SU-DHL-6 (cell line): ENCODE data around the gene PTGER4.
"Not testable (repeated sequence)": the region's sequence is repeated elsewhere in the genome, so short reads cannot be mapped to it uniquely, and the experiment has no call there.

Experiments
- H2AFZ ChIP-seq: fragments of 200-600 bp; sonication (generic); 2 replicates; pipeline ENCODE4 v1.6.1; 2014; ENCODE audit warnings: low read depth, mild to moderate bottlenecking, moderate library complexity, mixed read lengths, antibody characterized with exemption, low read length; ENCODE audit not compliant: severe bottlenecking
- H3F3A ChIP-seq: fragments of 200-600 bp; shearing (Covaris generic); 2 replicates; pipeline ENCODE4 v1.6.0; 2016; ENCODE audit warnings: antibody characterized with exemption, mild to moderate bottlenecking; ENCODE audit not compliant: insufficient read depth
- H3K27ac ChIP-seq: fragments of 200-600 bp; sonication (generic); 2 replicates; pipeline ENCODE4 v1.5.1; 2016; ENCODE audit warnings: low read depth, mild to moderate bottlenecking, low read length, moderate library complexity, mixed read lengths
- H3K27me3 ChIP-seq: fragments of 200-600 bp; sonication (generic), shearing (Covaris generic); 2 replicates; pipeline ENCODE4 v1.6.0; 2014; ENCODE audit warnings: mild to moderate bottlenecking, low read length
- H3K36me3 ChIP-seq: fragments of 200-600 bp; sonication (generic); 2 replicates; pipeline ENCODE4 v1.6.1; 2014; ENCODE audit warnings: mild to moderate bottlenecking, low read length, mixed read lengths
- H3K4me2 ChIP-seq: fragments of 300-600, 200-600 bp; shearing (Covaris generic), sonication (generic); 2 replicates; pipeline ENCODE4 v1.6.0; 2014; ENCODE audit warnings: low read length, low read depth, mild to moderate bottlenecking; ENCODE audit not compliant: poor library complexity, severe bottlenecking
- H3K4me3 ChIP-seq: fragments of 200-600 bp; sonication (generic); 2 replicates; pipeline ENCODE4 v1.5.1; 2014; ENCODE audit warnings: antibody characterized with exemption, low read length, mild to moderate bottlenecking, mixed read lengths; ENCODE audit not compliant: insufficient read depth, poor library complexity, severe bottlenecking
- H3K79me2 ChIP-seq: fragments of 200-600 bp; sonication (generic); 2 replicates; pipeline ENCODE4 v1.6.1; 2014; ENCODE audit warnings: mild to moderate bottlenecking, low read length, moderate library complexity; ENCODE audit not compliant: insufficient read depth
- H3K9ac ChIP-seq: fragments of 200-600 bp; sonication (generic); 2 replicates; pipeline ENCODE4 v1.7.0; 2014; ENCODE audit warnings: mild to moderate bottlenecking, low read length
- H3K9me2 ChIP-seq: fragments of 200-600 bp; sonication (generic); replicated peaks from 2 replicates; pipeline ENCODE4 v1.6.1; 2014; ENCODE audit warnings: low read length; ENCODE audit not compliant: insufficient read depth
- H3K9me3 ChIP-seq: fragments of 200-600 bp; sonication (generic); 2 replicates; pipeline ENCODE4 v1.6.1; 2014; ENCODE audit warnings: low read length, mixed read lengths; ENCODE audit not compliant: insufficient read depth
- H4K20me1 ChIP-seq: fragments of 200-600 bp; sonication (generic); 2 replicates; pipeline ENCODE4 v1.6.1; 2014; ENCODE audit warnings: low read depth, mild to moderate bottlenecking, antibody characterized with exemption, low read length, moderate library complexity, mixed read lengths
- EZH2phosphoT487 ChIP-seq: fragments of 200-600 bp; sonication (generic), shearing (Covaris generic); conservative IDR thresholded peaks from 2 replicates; pipeline ENCODE4 v1.6.1; 2018; ENCODE audit warnings: mild to moderate bottlenecking, antibody characterized with exemption, low read length, moderate library complexity, mixed read lengths
- TF ChIP-seq, protein P1 (sequence below): fragments of 200-600 bp; sonication (generic); IDR thresholded peaks from one replicate; pipeline ENCODE4 v1.5.1; 2017; ENCODE audit warnings: antibody characterized with exemption, mild to moderate bottlenecking, low read length, moderate library complexity; ENCODE audit not compliant: insufficient read depth, poor library complexity, severe bottlenecking

PTGER4 gene

DNA sequence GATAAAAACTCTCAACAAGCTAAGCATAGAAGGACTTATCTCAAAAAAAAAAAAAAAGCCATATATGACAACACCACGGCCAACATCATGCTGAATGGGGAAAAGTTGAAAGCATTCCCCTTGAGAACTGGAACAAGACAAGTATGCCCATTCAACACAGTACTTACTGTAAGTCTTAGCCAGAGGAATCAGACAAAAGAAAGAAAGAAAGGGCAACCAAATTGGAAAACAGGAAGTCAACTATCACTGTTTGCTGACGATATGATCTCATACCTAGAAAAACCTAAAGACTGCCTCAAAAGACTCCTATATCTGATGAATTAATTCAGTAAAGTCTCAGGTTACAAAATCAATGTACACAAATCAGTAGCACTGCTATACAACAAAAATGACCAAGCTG lies 24.6 kb upstream of the PTGER4 start:
- no peaks in the 10 kb centered on the region for H3K9me3 ChIP-seq
- no peak for TF ChIP-seq EZH2phosphoT487
- TF ChIP-seq, protein P1, sequence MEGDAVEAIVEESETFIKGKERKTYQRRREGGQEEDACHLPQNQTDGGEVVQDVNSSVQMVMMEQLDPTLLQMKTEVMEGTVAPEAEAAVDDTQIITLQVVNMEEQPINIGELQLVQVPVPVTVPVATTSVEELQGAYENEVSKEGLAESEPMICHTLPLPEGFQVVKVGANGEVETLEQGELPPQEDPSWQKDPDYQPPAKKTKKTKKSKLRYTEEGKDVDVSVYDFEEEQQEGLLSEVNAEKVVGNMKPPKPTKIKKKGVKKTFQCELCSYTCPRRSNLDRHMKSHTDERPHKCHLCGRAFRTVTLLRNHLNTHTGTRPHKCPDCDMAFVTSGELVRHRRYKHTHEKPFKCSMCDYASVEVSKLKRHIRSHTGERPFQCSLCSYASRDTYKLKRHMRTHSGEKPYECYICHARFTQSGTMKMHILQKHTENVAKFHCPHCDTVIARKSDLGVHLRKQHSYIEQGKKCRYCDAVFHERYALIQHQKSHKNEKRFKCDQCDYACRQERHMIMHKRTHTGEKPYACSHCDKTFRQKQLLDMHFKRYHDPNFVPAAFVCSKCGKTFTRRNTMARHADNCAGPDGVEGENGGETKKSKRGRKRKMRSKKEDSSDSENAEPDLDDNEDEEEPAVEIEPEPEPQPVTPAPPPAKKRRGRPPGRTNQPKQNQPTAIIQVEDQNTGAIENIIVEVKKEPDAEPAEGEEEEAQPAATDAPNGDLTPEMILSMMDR, result no peak
- no peaks in the 10 kb centered on the region for H4K20me1 ChIP-seq
- no peaks in the 10 kb centered on the region for H3K27me3 ChIP-seq
- no peak overlapping the region for H3K4me2 ChIP-seq
- no peak overlapping the region for H2AFZ ChIP-seq
- H3K4me3 ChIP-seq, result no peak overlapping the region
- H3F3A ChIP-seq, result no peaks in the 10 kb centered on the region
- no peaks in the 10 kb centered on the region for H3K79me2 ChIP-seq
- H3K27ac ChIP-seq, result no peak overlapping the region
- no peaks in the 10 kb centered on the region for H3K36me3 ChIP-seq
- no peak overlapping the region for H3K9ac ChIP-seq
- H3K9me2 ChIP-seq, result no peaks in the 10 kb centered on the region

DNA sequence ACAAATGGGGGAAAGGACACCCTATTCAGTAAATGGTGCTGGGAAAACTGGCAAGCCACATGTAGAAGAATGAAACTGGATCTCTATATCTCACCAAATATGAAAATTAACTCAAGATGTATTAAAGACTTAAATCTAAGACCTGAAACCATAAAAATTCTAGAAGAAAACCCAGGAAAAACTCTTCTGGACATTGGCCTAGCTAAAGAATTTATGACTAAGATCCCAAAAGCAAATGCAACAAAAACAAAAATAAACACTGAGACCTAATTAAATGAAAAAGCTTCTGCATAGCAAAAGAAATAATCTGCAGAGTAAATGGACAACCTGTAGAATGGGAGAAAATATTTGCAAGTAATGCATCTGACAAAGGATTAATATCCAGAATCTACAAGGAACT lies 23.6 kb upstream of the PTGER4 start:
- H3K4me3 ChIP-seq, H3F3A ChIP-seq, H3K27me3 ChIP-seq, H3K79me2 ChIP-seq, H3K4me2 ChIP-seq, H3K9ac ChIP-seq, H3K27ac ChIP-seq, H3K36me3 ChIP-seq, H4K20me1 ChIP-seq, H3K9me3 ChIP-seq, H2AFZ ChIP-seq, H3K9me2 ChIP-seq: not testable (repeated sequence)

DNA sequence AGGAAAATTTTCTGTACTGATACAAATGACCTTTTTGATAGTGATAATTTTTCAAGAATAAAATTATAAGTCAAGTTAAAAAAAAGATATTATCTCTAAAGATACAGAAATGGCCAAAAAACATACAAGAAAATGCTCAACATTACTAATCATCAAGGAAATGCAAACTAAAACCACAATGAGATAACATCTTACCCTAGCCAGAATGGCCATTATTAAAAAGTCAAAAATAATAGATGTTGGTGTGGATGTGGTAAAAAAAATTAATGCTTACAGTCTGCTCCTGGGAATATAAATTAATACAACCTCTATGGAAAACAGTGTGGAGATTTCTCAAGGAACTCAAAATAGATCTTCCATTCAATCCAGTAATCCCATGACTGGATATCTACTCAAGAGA lies 22.9 kb upstream of the PTGER4 start:
- Histone ChIP-seq H4K20me1 (no peaks in the 10 kb centered on the region), H3K4me3 (no peak overlapping the region), H3K9ac (no peak overlapping the region), H3K79me2 (no peaks in the 10 kb centered on the region), H3K36me3 (no peaks in the 10 kb centered on the region), H3K4me2 (no peak overlapping the region), H3F3A (no peaks in the 10 kb centered on the region), H3K27me3 (no peaks in the 10 kb centered on the region), H2AFZ (no peak overlapping the region), H3K9me3 (no peaks in the 10 kb centered on the region), H3K9me2 (no peaks in the 10 kb centered on the region), H3K27ac (no peak overlapping the region)
- no peak for TF ChIP-seq EZH2phosphoT487
- TF ChIP-seq, protein P1, result no peak

DNA sequence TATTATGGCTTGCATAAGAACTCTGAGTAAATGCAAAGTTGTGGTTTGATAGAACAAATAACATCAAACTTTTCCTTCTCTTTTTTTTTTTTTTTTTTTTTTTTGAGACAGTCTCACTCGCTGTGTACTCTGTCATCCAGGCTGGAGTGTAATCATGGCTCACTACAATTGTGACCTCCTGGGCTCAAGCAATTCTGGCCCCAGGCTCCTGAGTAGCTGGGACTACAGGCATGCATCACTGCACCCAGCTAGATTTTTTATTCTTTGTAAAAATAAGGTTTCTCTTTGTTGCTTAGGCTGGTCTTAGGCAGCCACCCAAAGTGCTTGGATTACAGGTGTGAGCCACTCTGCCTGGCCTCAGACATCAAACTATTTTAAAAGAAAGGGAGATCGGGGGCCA lies 19.0 kb upstream of the PTGER4 start:
- Histone ChIP-seq H4K20me1 (no peaks in the 10 kb centered on the region), H3K9me2 (no peaks in the 10 kb centered on the region), H2AFZ (no peak overlapping the region), H3K4me3 (no peak overlapping the region), H3K4me2 (no peak overlapping the region), H3K27ac (no peak overlapping the region), H3K9me3 (no peaks in the 10 kb centered on the region), H3F3A (no peaks in the 10 kb centered on the region), H3K9ac (no peak overlapping the region), H3K36me3 (no peaks in the 10 kb centered on the region), H3K27me3 (no peaks in the 10 kb centered on the region), H3K79me2 (no peaks in the 10 kb centered on the region)
- no peak for TF ChIP-seq EZH2phosphoT487
- TF ChIP-seq, protein P1, result no peak
